OCI-LY1 (cell line): Measurements from ENCODE around the gene PCBP4.

ENCODE experiments used
- H2AFZ ChIP-seq: fragments of 200-600 bp; sonication (generic), shearing (Covaris generic); 2 replicates; pipeline ENCODE4 v1.6.0; 2014; ENCODE audit warnings: antibody characterized with exemption, mild to moderate bottlenecking, low read length
- H3F3A ChIP-seq: fragments of 200-600 bp; sonication (generic), shearing (Covaris generic); 2 replicates; pipeline ENCODE4 v1.6.0; 2014; ENCODE audit warnings: mild to moderate bottlenecking, antibody characterized with exemption, low read length, moderate library complexity; ENCODE audit not compliant: insufficient read depth
- H3K27ac ChIP-seq: fragments of 200-600 bp; sonication (generic); 2 replicates; pipeline ENCODE4 v1.5.1; 2014; ENCODE audit warnings: low read length, mixed run types, mild to moderate bottlenecking, low read depth; ENCODE audit not compliant: poor library complexity, severe bottlenecking
- H3K27me3 ChIP-seq: fragments of 200-600 bp; sonication (generic); 2 replicates; pipeline ENCODE4 v1.6.0; 2014; ENCODE audit warnings: antibody characterized with exemption, mild to moderate bottlenecking, low read length, moderate library complexity; ENCODE audit not compliant: insufficient read depth
- H3K36me3 ChIP-seq: fragments of 200-600 bp; sonication (generic); 2 replicates; pipeline ENCODE4 v1.6.1; 2014; ENCODE audit warnings: mild to moderate bottlenecking, antibody characterized with exemption, low read length, moderate library complexity, mixed read lengths; ENCODE audit not compliant: insufficient read depth
- H3K4me1 ChIP-seq: fragments of 200-600 bp; sonication (generic); 2 replicates; pipeline ENCODE4 v1.5.1; 2014; ENCODE audit warnings: mild to moderate bottlenecking, low read length, moderate library complexity; ENCODE audit not compliant: insufficient read depth, severe bottlenecking
- H3K4me2 ChIP-seq: fragments of 200-600 bp; sonication (generic), shearing (Covaris generic); 2 replicates; pipeline ENCODE4 v1.6.1; 2014; ENCODE audit warnings: low read length
- H3K4me3 ChIP-seq: fragments of 200-600 bp; sonication (generic); 2 replicates; pipeline ENCODE4 v1.5.1; 2014; ENCODE audit warnings: low read length, low read depth, mild to moderate bottlenecking, mixed read lengths; ENCODE audit not compliant: poor library complexity, severe bottlenecking
- H3K79me2 ChIP-seq: fragments of 200-600 bp; shearing (Covaris generic); 2 replicates; pipeline ENCODE4 v1.6.1; 2016; ENCODE audit warnings: mixed run types, low read length, mixed read lengths; ENCODE audit not compliant: insufficient read depth
- H3K9ac ChIP-seq: fragments of 200-600 bp; sonication (generic), shearing (Covaris generic); 2 replicates; pipeline ENCODE4 v1.6.1; 2014; ENCODE audit warnings: mild to moderate bottlenecking, low read length, mixed read lengths
- H3K9me2 ChIP-seq: fragments of 200-600 bp; sonication (generic), shearing (Covaris generic); 2 replicates; pipeline ENCODE4 v1.6.1; 2014; ENCODE audit warnings: low read depth, mild to moderate bottlenecking, low read length, mixed read lengths
- H3K9me3 ChIP-seq: fragments of 200-600 bp; shearing (Covaris generic); 2 replicates; pipeline ENCODE4 v1.6.1; 2014; ENCODE audit warnings: low read length, mixed read lengths
- H4K20me1 ChIP-seq: fragments of 200-600 bp; sonication (generic), shearing (Covaris generic); 2 replicates; pipeline ENCODE4 v1.6.0; 2016; ENCODE audit warnings: mild to moderate bottlenecking, low read length; ENCODE audit not compliant: insufficient read depth
- CTCF ChIP-seq: fragments of 200-600 bp; sonication (generic), shearing (Covaris generic); IDR thresholded peaks from 2 replicates; pipeline ENCODE4 v1.5.1; 2017; ENCODE audit warnings: mild to moderate bottlenecking, antibody characterized with exemption, low read length, moderate library complexity, mixed read lengths
- EZH2 ChIP-seq: fragments of 200-600 bp; sonication (generic), shearing (Covaris generic); IDR thresholded peaks from 2 replicates; pipeline ENCODE4 v1.8.0; 2017; ENCODE audit warnings: borderline replicate concordance, mixed run types, mild to moderate bottlenecking, antibody characterized with exemption, low read length, moderate library complexity, mixed read lengths

PCBP4 gene

GRCh38 chr3:51982352-51982837 is 15.1 kb upstream of the PCBP4 start:
- Histone ChIP-seq H2AFZ (no peak overlapping the region), H3K79me2 (no peaks in the 10 kb centered on the region), H3K27ac (peak overlapping the region; percentile 42), H3K36me3 (peaks cover 4% of the 10 kb centered on the region; the same call in 1 of the 2 replicates), H3F3A (no peaks in the 10 kb centered on the region), H3K4me1 (peaks cover 26% of the 10 kb centered on the region), H4K20me1 (no peaks in the 10 kb centered on the region), H3K9me2 (no peaks in the 10 kb centered on the region), H3K9ac (peak overlapping the region; percentile 72), H3K9me3 (no peaks in the 10 kb centered on the region), H3K4me2 (peak overlapping the region; percentile 87), H3K4me3 (peak overlapping the region; percentile 68), H3K27me3 (no peaks in the 10 kb centered on the region)
- TF ChIP-seq CTCF: peak; percentile 81; the same call in 1 of the 2 replicates
- no peak for TF ChIP-seq EZH2

- H4K20me1 ChIP-seq: no peaks in the 10 kb centered on the region
- H3K36me3 ChIP-seq: peaks cover 4% of the 10 kb centered on the region; the same call in 1 of the 2 replicates
- no peaks in the 10 kb centered on the region for H3K9me2 ChIP-seq
- no peak overlapping the region for H2AFZ ChIP-seq
- H3K27ac ChIP-seq: no peak overlapping the region
- H3K9me3 ChIP-seq: no peaks in the 10 kb centered on the region
- 0 out of 2 replicates have a peak, but pooled peaks cover 8% of the 10 kb centered on the region for H3F3A ChIP-seq
- no peak overlapping the region for H3K4me2 ChIP-seq
- no peaks in the 10 kb centered on the region for H3K27me3 ChIP-seq
- no peaks in the 10 kb centered on the region for H3K79me2 ChIP-seq
- H3K4me1 ChIP-seq: peaks cover 48% of the 10 kb centered on the region
- TF ChIP-seq EZH2 (no peak), CTCF (no peak)
- H3K4me3 ChIP-seq: no peak overlapping the region
- no peak overlapping the region for H3K9ac ChIP-seq
These were observed 13.0 kb upstream of the PCBP4 start for GRCh38 chr3:51980253-51980652.

GRCh38 chr3:51978143-51978502 is 10.9 kb upstream of the PCBP4 start:
- Histone ChIP-seq H3K27me3 (no peaks in the 10 kb centered on the region), H4K20me1 (no peaks in the 10 kb centered on the region), H3K79me2 (no peaks in the 10 kb centered on the region), H3K9me2 (no peaks in the 10 kb centered on the region), H3K4me1 (peaks cover 50% of the 10 kb centered on the region), H3K36me3 (peaks cover 4% of the 10 kb centered on the region; the same call in 1 of the 2 replicates), H3K4me3 (no peak overlapping the region), H3K9me3 (no peaks in the 10 kb centered on the region), H3K27ac (peak overlapping the region; percentile 77), H3F3A (0 out of 2 replicates have a peak, but pooled peaks cover 8% of the 10 kb centered on the region), H3K4me2 (no peak overlapping the region), H3K9ac (no peak overlapping the region), H2AFZ (no peak overlapping the region)
- TF ChIP-seq CTCF (no peak), EZH2 (no peak)
